Neural progenitor cell (in vitro differentiated cells): Measurements from ENCODE around the gene TSPAN18. TPM values are rescaled to one million over a fixed set of nuclear protein-coding genes. Genes with fewer than 3 reads are reported as not detected.

Experiments used
- DNase-seq: peaks from one replicate; pipeline ENCODE4 v3.0.0-alpha.2; 2016; ENCODE audit warnings: low spot score
- H2AFZ ChIP-seq: fragments of 200-600 bp; sonication (generic); replicated peaks from 2 replicates; pipeline ENCODE4 v1.6.1; 2016; ENCODE audit warnings: antibody characterized with exemption
- H3F3A ChIP-seq: fragments of 200-600 bp; sonication (generic); 2 replicates; pipeline ENCODE4 v1.6.1; 2016; ENCODE audit warnings: antibody characterized with exemption, low read depth
- H3K27ac ChIP-seq: fragments of 200-600 bp; sonication (generic); 2 replicates; pipeline ENCODE4 v1.5.1; 2016; ENCODE audit warnings: mild to moderate bottlenecking
- H3K27me3 ChIP-seq: fragments of 200-600 bp; sonication (generic); 2 replicates; pipeline ENCODE4 v1.6.1; 2016; ENCODE audit warnings: mild to moderate bottlenecking, moderate library complexity
- H3K36me3 ChIP-seq: fragments of 200-600 bp; sonication (generic); 2 replicates; pipeline ENCODE4 v1.5.1; 2016
- H3K4me1 ChIP-seq: fragments of 200-600 bp; sonication (generic); 2 replicates; pipeline ENCODE4 v1.6.1; 2016; ENCODE audit warnings: mixed run types
- H3K4me2 ChIP-seq: fragments of 200-600 bp; sonication (generic); 2 replicates; pipeline ENCODE4 v1.6.1; 2016
- H3K4me3 ChIP-seq: fragments of 200-600 bp; sonication (generic); 2 replicates; pipeline ENCODE4 v1.5.1; 2016
- H3K79me2 ChIP-seq: fragments of 200-600 bp; sonication (generic); 2 replicates; pipeline ENCODE4 v1.6.1; 2016; ENCODE audit warnings: low read depth
- H3K9ac ChIP-seq: fragments of 200-600 bp; sonication (generic); 2 replicates; pipeline ENCODE4 v1.6.1; 2016
- H3K9me3 ChIP-seq: fragments of 200-600 bp; sonication (generic); 2 replicates; pipeline ENCODE4 v1.5.1; 2016; ENCODE audit warnings: low read depth
- H4K20me1 ChIP-seq: fragments of 200-600 bp; sonication (generic); 2 replicates; pipeline ENCODE4 v1.6.1; 2016; ENCODE audit warnings: low read depth
- H3K27ac Mint-ChIP-seq: 3 replicates; pipeline ENCODE4 v1.8.0; 2021; ENCODE audit warnings: mixed read lengths
- H3K27me3 Mint-ChIP-seq: 2 replicates; pipeline ENCODE4 v1.8.0; 2022; ENCODE audit warnings: low read depth, mild to moderate bottlenecking, inconsistent platforms, moderate library complexity, mixed read lengths; ENCODE audit not compliant: insufficient read depth
- H3K36me3 Mint-ChIP-seq: 3 replicates; pipeline ENCODE4 v1.8.0; 2021; ENCODE audit warnings: mixed read lengths
- H3K4me1 Mint-ChIP-seq: 3 replicates; pipeline ENCODE4 v1.8.0; 2021; ENCODE audit warnings: mixed read lengths
- H3K4me3 Mint-ChIP-seq: 3 replicates; pipeline ENCODE4 v1.8.0; 2021; ENCODE audit warnings: mild to moderate bottlenecking, moderate library complexity, mixed read lengths
- H3K9me3 Mint-ChIP-seq: 3 replicates; pipeline ENCODE4 v1.8.0; 2020; ENCODE audit warnings: mixed read lengths
- CTCF ChIP-seq: fragments of 200-600 bp; sonication (generic); IDR thresholded peaks from 2 replicates; pipeline ENCODE4 v1.5.1; 2017; ENCODE audit warnings: antibody characterized with exemption, mild to moderate bottlenecking
- EZH2 ChIP-seq: fragments of 200-600 bp; sonication (generic); IDR thresholded peaks from 2 replicates; pipeline ENCODE4 v1.6.1; 2017; ENCODE audit warnings: antibody characterized with exemption, mild to moderate bottlenecking, moderate library complexity
- EZH2phosphoT487 ChIP-seq: fragments of 200-600 bp; sonication (generic); IDR thresholded peaks from 2 replicates; pipeline ENCODE4 v1.6.1; 2017; ENCODE audit warnings: antibody characterized with exemption
- total RNA-seq: library from RNA; depleted of rRNA; stranded (reverse); fragments of >200 nt; gene quantifications from 2 replicates; pipeline ENCODE4 v1.2.3, GENCODE V29; 2015; ENCODE audit warnings: low replicate concordance

TSPAN18 gene
- total RNA-seq, 1 donor from 2014 or later: 16.5 TPM

- peaks cover 4% of the 10 kb centered on the region for H3K27me3 Mint-ChIP-seq
- Histone ChIP-seq H4K20me1 (no peaks in the 10 kb centered on the region), H3K27me3 (no peaks in the 10 kb centered on the region), H3K79me2 (no peaks in the 10 kb centered on the region), H3K27ac (no peak overlapping the region), H3K4me1 (peaks cover 14% of the 10 kb centered on the region), H3F3A (no peaks in the 10 kb centered on the region), H3K4me2 (peak overlapping the region; percentile 62), H3K36me3 (no peaks in the 10 kb centered on the region), H3K9ac (no peak overlapping the region), H3K4me3 (peak overlapping the region; percentile 18), H3K9me3 (no peaks in the 10 kb centered on the region), H2AFZ (no peak overlapping the region)
- no peak for TF ChIP-seq EZH2
- peak; percentile 95 for TF ChIP-seq CTCF
- TF ChIP-seq EZH2phosphoT487: no peak
- no peak overlapping the region for H3K27ac Mint-ChIP-seq
- H3K9me3 Mint-ChIP-seq: no peaks in the 10 kb centered on the region
- H3K4me1 Mint-ChIP-seq: peaks cover 45% of the 10 kb centered on the region
- DNase-seq: peak; percentile 95
- no peak overlapping the region for H3K4me3 Mint-ChIP-seq
- peaks cover 11% of the 10 kb centered on the region for H3K36me3 Mint-ChIP-seq
Observed at GRCh38 chr11:44911029-44911814, 184.5 kb downstream of the TSPAN18 start.

DNA sequence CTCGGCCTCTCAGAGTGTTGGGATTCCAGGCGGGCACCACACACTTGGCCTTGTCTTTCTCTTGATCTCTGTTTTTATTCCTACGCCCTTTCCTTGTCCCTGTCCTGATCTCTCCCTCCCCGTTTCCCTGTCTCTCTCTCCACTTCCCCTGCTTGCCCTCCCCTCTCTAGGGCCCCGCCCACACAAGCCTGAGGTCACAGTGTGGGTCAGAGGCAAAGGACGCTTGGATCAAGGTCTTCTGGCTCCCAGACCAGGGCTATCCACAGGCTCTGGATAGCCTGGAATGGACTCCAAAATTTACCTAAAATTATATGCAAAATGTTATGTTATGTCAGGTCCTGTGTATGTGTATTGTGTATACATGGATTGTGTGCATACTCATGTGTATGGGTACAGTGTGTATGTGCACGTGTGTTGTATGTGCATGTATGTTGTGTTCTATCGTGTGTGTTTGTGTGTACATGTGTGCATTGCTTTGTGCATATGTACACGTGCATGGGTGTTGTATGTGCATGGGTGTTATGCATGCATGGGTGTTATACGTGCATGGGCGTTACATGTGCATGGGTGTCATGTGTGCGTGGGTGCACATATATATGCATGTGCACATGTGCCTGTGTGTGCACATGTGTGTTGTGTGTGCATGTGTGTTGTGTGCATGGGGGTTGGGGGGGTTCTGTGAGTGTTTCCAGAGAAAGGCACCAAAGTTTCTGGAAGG is 185.7 kb downstream of the TSPAN18 start:
- Histone ChIP-seq H3K27ac (no peak overlapping the region), H3K4me3 (no peak overlapping the region), H3F3A (no peaks in the 10 kb centered on the region), H3K36me3 (no peaks in the 10 kb centered on the region), H4K20me1 (no peaks in the 10 kb centered on the region), H3K79me2 (no peaks in the 10 kb centered on the region), H3K4me2 (no peak overlapping the region), H3K27me3 (no peaks in the 10 kb centered on the region), H3K9me3 (no peaks in the 10 kb centered on the region), H2AFZ (no peak overlapping the region), H3K4me1 (peaks cover 14% of the 10 kb centered on the region), H3K9ac (no peak overlapping the region)
- Mint-ChIP-seq H3K4me3 (peak overlapping the region; percentile 53), H3K4me1 (peaks cover 35% of the 10 kb centered on the region), H3K9me3 (no peaks in the 10 kb centered on the region), H3K36me3 (peaks cover 10% of the 10 kb centered on the region), H3K27me3 (peaks cover 4% of the 10 kb centered on the region), H3K27ac (peak overlapping the region; percentile 98)
- no peak for DNase-seq
- TF ChIP-seq CTCF (no peak), EZH2phosphoT487 (no peak), EZH2 (no peak)

GRCh38 chr11:44913502-44913901 is 186.7 kb downstream of the TSPAN18 start:
- H3K27ac Mint-ChIP-seq: no peak overlapping the region

More at GRCh38 chr11:44913502-44913901, 186.7 kb downstream of the TSPAN18 start:
- no peaks in the 10 kb centered on the region for H3K79me2 ChIP-seq
- H3F3A ChIP-seq: no peaks in the 10 kb centered on the region
- H3K4me3 Mint-ChIP-seq: no peak overlapping the region
- H3K9me3 ChIP-seq: no peaks in the 10 kb centered on the region
- no peak overlapping the region for H3K4me3 ChIP-seq
- TF ChIP-seq CTCF (no peak), EZH2phosphoT487 (no peak), EZH2 (no peak)
- no peak overlapping the region for H2AFZ ChIP-seq
- H3K36me3 ChIP-seq: no peaks in the 10 kb centered on the region
- no peak overlapping the region for H3K27ac ChIP-seq
- DNase-seq: no peak
- H3K4me2 ChIP-seq: no peak overlapping the region
- peaks cover 4% of the 10 kb centered on the region for H3K27me3 Mint-ChIP-seq
- no peaks in the 10 kb centered on the region for H4K20me1 ChIP-seq
- H3K9ac ChIP-seq: no peak overlapping the region
- H3K36me3 Mint-ChIP-seq: peaks cover 12% of the 10 kb centered on the region
- no peaks in the 10 kb centered on the region for H3K9me3 Mint-ChIP-seq
- no peaks in the 10 kb centered on the region for H3K27me3 ChIP-seq
- H3K4me1 Mint-ChIP-seq: peaks cover 29% of the 10 kb centered on the region
- peaks cover 14% of the 10 kb centered on the region for H3K4me1 ChIP-seq
